Keratinocyte (primary cell): ENCODE measurements around the gene PPP6C. TPM values are rescaled to one million over a fixed set of nuclear protein-coding genes. Genes with fewer than 3 reads are reported as not detected.

Source experiments
- DNase-seq: peaks from one replicate; pipeline ENCODE4 v3.0.0-alpha.2; 2011; ENCODE audit warnings: low read depth, missing footprints, low spot score
- FAIRE-seq: peaks from 2 replicates; lab custom pipeline; 2011; peaks lifted over from hg19 to GRCh38; lab: Jason Lieb, UNC
- H2AFZ ChIP-seq: 2 replicates; pipeline ENCODE4 v1.6.0; 2012; ENCODE audit warnings: low read length, control low read depth, inconsistent platforms; ENCODE audit not compliant: control insufficient read depth
- H3K27ac ChIP-seq: 2 replicates; pipeline ENCODE4 v1.5.1; 2011; ENCODE audit warnings: low read length; ENCODE audit not compliant: control insufficient read depth, insufficient read depth
- H3K27me3 ChIP-seq: 3 replicates; pipeline ENCODE4 v1.6.0; 2011; ENCODE audit warnings: low read length; ENCODE audit not compliant: control insufficient read depth, insufficient read depth; ENCODE audit errors: extremely low read depth
- H3K36me3 ChIP-seq, 2 experiments: 2 replicates in 1 of 2; 3 replicates in 1 of 2; pipeline ENCODE4 v1.5.1; 2011; ENCODE audit warnings: low read length in 2 of 2, mild to moderate bottlenecking in 1 of 2; ENCODE audit not compliant: control insufficient read depth in 2 of 2, insufficient read depth in 2 of 2; ENCODE audit errors: extremely low read depth in 1 of 2
- H3K4me1 ChIP-seq: 3 replicates; pipeline ENCODE4 v1.5.1; 2011; ENCODE audit warnings: low read length; ENCODE audit not compliant: control insufficient read depth, insufficient read depth; ENCODE audit errors: extremely low read depth
- H3K4me2 ChIP-seq: 3 replicates; pipeline ENCODE4 v1.6.0; 2011; ENCODE audit warnings: low read depth, low read length; ENCODE audit not compliant: control insufficient read depth, insufficient read depth; ENCODE audit errors: extremely low read depth
- H3K4me3 ChIP-seq, 3 experiments: fragments of 200-600 bp in 1 of 3; sonication (generic) in 1 of 3; 2 replicates in 2 of 3; 3 replicates in 1 of 3; pipeline ENCODE4 v1.5.1; 2011 to 2016; ENCODE audit warnings: low read length in 3 of 3, mild to moderate bottlenecking in 3 of 3, control low read depth in 2 of 3, inconsistent platforms in 1 of 3, low read depth in 1 of 3, mixed read lengths in 1 of 3, mixed run types in 1 of 3, moderate library complexity in 1 of 3; ENCODE audit not compliant: control insufficient read depth in 2 of 3, insufficient read depth in 2 of 3; ENCODE audit errors: extremely low read depth in 1 of 3
- H3K79me2 ChIP-seq: 2 replicates; pipeline ENCODE4 v1.6.0; 2012; ENCODE audit warnings: low read length; ENCODE audit not compliant: control insufficient read depth, insufficient read depth
- H3K9ac ChIP-seq: 3 replicates; pipeline ENCODE4 v1.6.0; 2011; ENCODE audit warnings: low read length; ENCODE audit not compliant: control insufficient read depth, insufficient read depth; ENCODE audit errors: extremely low read depth
- H3K9me1 ChIP-seq: 3 replicates; pipeline ENCODE4 v1.6.0; 2011; ENCODE audit warnings: low read length; ENCODE audit not compliant: control insufficient read depth, insufficient read depth; ENCODE audit errors: extremely low read depth
- H3K9me3 ChIP-seq: 2 replicates; pipeline ENCODE4 v1.5.1; 2012; ENCODE audit warnings: low read depth, low read length; ENCODE audit not compliant: control insufficient read depth
- H4K20me1 ChIP-seq: 3 replicates; pipeline ENCODE4 v1.6.0; 2011; ENCODE audit warnings: low read length; ENCODE audit not compliant: control insufficient read depth, insufficient read depth; ENCODE audit errors: extremely low read depth
- CTCF ChIP-seq, 3 experiments: IDR thresholded peaks in 1 of 3; conservative IDR thresholded peaks in 1 of 3; optimal IDR thresholded peaks in 1 of 3; 2 replicates in 2 of 3; 3 replicates in 1 of 3; pipeline versions ENCODE3 to v1.5.1; 2011; ENCODE audit warnings: low read length in 3 of 3, mild to moderate bottlenecking in 3 of 3, moderate library complexity in 2 of 3, control low read depth in 1 of 3, inconsistent platforms in 1 of 3; ENCODE audit not compliant: insufficient read depth in 2 of 3; ENCODE audit errors: extremely low read depth in 1 of 3
- EZH2 ChIP-seq: IDR thresholded peaks from one replicate; pipeline ENCODE4 v1.6.1; 2012; ENCODE audit warnings: inconsistent platforms, mild to moderate bottlenecking, low read length, moderate library complexity
- dilution Hi-C: fragments of 300-500 bp; cut with MboI; formaldehyde crosslinking; loops from one replicate; pipeline ENCODE4 v1.7.0; 2020; ENCODE audit warnings: low sequenced_read_pairs; ENCODE audit not compliant: extremely low pct_ligation_motif_present
- polyA plus RNA-seq, 5 experiments: library from polyadenylated mRNA; depleted of rRNA in 3 of 5; stranded (reverse) in 3 of 5; stranded (forward) in 1 of 5; unstranded in 1 of 5; fragments of >200 nt; gene quantifications; 1 replicate in 1 of 5; 2 replicates in 3 of 5; 3 replicates in 1 of 5; pipeline versions ENCODE4 v1.2.1 to v1.2.3, GENCODE V29; 2011 to 2012; ENCODE audit warnings: missing spikeins in 2 of 5, low read depth in 1 of 5, low replicate concordance in 1 of 5

PPP6C gene
- polyA plus RNA-seq, 1 donor (not counting 4 experiments of a cell fraction or from before 2014, with no cell fraction given) = 35.9 TPM

- Histone ChIP-seq H3K9me1 (no peaks in the 10 kb centered on the region), H3K27ac (no peak overlapping the region), H3K27me3 (no peaks in the 10 kb centered on the region), H4K20me1 (no peaks in the 10 kb centered on the region), H3K36me3 (no peaks in the 10 kb centered on the region), H3K9me3 (no peaks in the 10 kb centered on the region), H2AFZ (no peak overlapping the region), H3K4me1 (no peaks in the 10 kb centered on the region), H3K4me2 (no peak overlapping the region), H3K79me2 (no peaks in the 10 kb centered on the region), H3K4me3 (no peak overlapping the region), H3K9ac (no peak overlapping the region)
- dilution Hi-C loops = no loop called here
- FAIRE-seq = no peak
- no peak for DNase-seq
- no peak for TF ChIP-seq CTCF (optimal IDR thresholded peaks at IDR 0.05 in 1 of 3, IDR thresholded peaks at IDR 0.05 in 1 of 3, conservative IDR thresholded peaks at IDR 0.05 in 1 of 3; ENCODE audit: extremely low read depth in 1 of 3, insufficient read depth in 2 of 3, low read length in 3 of 3)
- no peak for TF ChIP-seq EZH2
Observed at GRCh38 chr9:125137200-125137599, 52.4 kb downstream of the PPP6C start.

GRCh38 chr9:125134976-125135375 lies 54.6 kb downstream of the PPP6C start:
- H3K9me3 ChIP-seq = no peaks in the 10 kb centered on the region
- no peaks in the 10 kb centered on the region for H3K9me1 ChIP-seq
- no peaks in the 10 kb centered on the region for H3K36me3 ChIP-seq
- no peak overlapping the region for H3K4me3 ChIP-seq
- H2AFZ ChIP-seq = no peak overlapping the region
- FAIRE-seq = no peak
- no peaks in the 10 kb centered on the region for H4K20me1 ChIP-seq
- no peak for DNase-seq
- H3K27ac ChIP-seq = no peak overlapping the region
- H3K9ac ChIP-seq = no peak overlapping the region
- dilution Hi-C loops = no loop called here
- no peak overlapping the region for H3K4me2 ChIP-seq
- no peaks in the 10 kb centered on the region for H3K4me1 ChIP-seq
- TF ChIP-seq EZH2 (no peak), CTCF (optimal IDR thresholded peaks at IDR 0.05 in 1 of 3, IDR thresholded peaks at IDR 0.05 in 1 of 3, conservative IDR thresholded peaks at IDR 0.05 in 1 of 3; ENCODE audit: extremely low read depth in 1 of 3, insufficient read depth in 2 of 3, low read length in 3 of 3) (no peak)
- no peaks in the 10 kb centered on the region for H3K79me2 ChIP-seq
- no peaks in the 10 kb centered on the region for H3K27me3 ChIP-seq
